Pancreas (tissue), 10 donors: ENCODE measurements around the gene ZNF37A. TPM values are rescaled to one million over a fixed set of nuclear protein-coding genes. Genes with fewer than 3 reads are reported as not detected.
A peak's percentile ranks its signal among the peaks of the same experiment; 100 is the strongest.
"Not testable (repeated sequence)": the region's sequence is repeated elsewhere in the genome, so short reads cannot be mapped to it uniquely, and the experiment has no call there.

Experiments used
- ATAC-seq, 4 donors: fragments of 200-7000 bp; cut with Tn5 transposase; one replicate each; pipeline versions ENCODE4 v1.8.0 to v1.9.1; 2020; ENCODE audit warnings: mild to moderate bottlenecking in 4 of 4, moderate library complexity in 4 of 4
- DNase-seq, 6 donors: peaks; one replicate each; pipeline ENCODE4 v3.0.0-alpha.2; 2020
- FAIRE-seq: peaks from 2 replicates; lab custom pipeline; 2012; peaks lifted over from hg19 to GRCh38; lab: Jason Lieb, UNC
- H3K27ac ChIP-seq, 4 donors: fragments of 200-600 bp; sonication (generic); 1 replicate in 3 of 4; 2 replicates in 1 of 4; pipeline versions ENCODE4 v1.5.0 to v1.8.0; 2020
- H3K27me3 ChIP-seq, 4 donors: fragments of 200-600 bp; one replicate each; pipeline ENCODE4 v1.8.0; 2021
- H3K36me3 ChIP-seq, 3 donors: fragments of 200-600 bp; sonication (generic) in 1 of 3; one replicate each; pipeline versions ENCODE4 v1.5.0 to v1.8.0; 2020 to 2021
- H3K4me1 ChIP-seq, 3 donors: fragments of 200-600 bp; one replicate each; pipeline ENCODE4 v1.8.0; 2021
- H3K4me3 ChIP-seq, 4 donors: fragments of 200-600 bp; sonication (generic) in 2 of 4; one replicate each; pipeline versions ENCODE4 v1.5.0 to v1.8.0; 2020 to 2021
- H3K9me3 ChIP-seq, 4 donors: fragments of 200-600 bp; one replicate each; pipeline ENCODE4 v1.8.0; 2021
- WGBS, 2 donors: extraction: QIAGEN DNeasy Blood & Tissue Kit; methylation state at CpG; one replicate each; pipeline ENCODE4 v1.1.7; 2013; 5-methylcytosine and 5-hydroxymethylcytosine counted together
- intact Hi-C, 3 donors: fragments of 100-400 bp; cut with DNase I; formaldehyde crosslinking; loops; one replicate each; pipeline versions ENCODE4 v1.11.1 to v1.14.2; 2022
- polyA plus RNA-seq, 2 donors: library from polyadenylated mRNA; stranded (reverse); fragments of 200-250 nt; gene quantifications; one replicate each; pipeline ENCODE4 v1.2.3, GENCODE V29; 2013
- total RNA-seq, 6 donors: library from RNA; stranded (reverse); fragmentation: NEBNext Ultra II Directional in 4 of 6; extraction: Animal tissue kit (Norgen Biotek cat#: 25700) in 4 of 6; gene quantifications; one replicate each; pipeline versions ENCODE4 v1.2.1 to v1.2.4, GENCODE V29; 2021 to 2023
- TF ChIP-seq, protein P1 (sequence below), 4 donors: fragments of 200-600 bp; sonication (generic) in 3 of 4; IDR thresholded peaks; one replicate each; pipeline versions ENCODE4 v1.5.0 to v1.8.0; 2021; ENCODE audit warnings: antibody characterized with exemption in 4 of 4
- donor health status: healthy with polysubstance abuse.
- donor health status: DM: no; HTN: no; CAD: no; lungs with moderate emphysema.
- donor health status: DM: no; HTN: no; CAD: no.
- donor health status: control.
- donor health status: control.
- donor health status: Bipolar disorder and iron deficiency.
- donor health status: DM: yes; HTN: yes; CAD: no.
- donor health status: DM: no; HTN: no; CAD: no.
- donor health status: DM: no; HTN: no; CAD: no.
- donor health status: DM: yes; HTN: yes; CAD: no.

The ZNF37A gene
- total RNA-seq (10 to 100 TPM; 10.2 to 16.7 (median 11.5) TPM), polyA plus RNA-seq (1 to 10 TPM; 7.7 to 9.3 TPM)

DNA sequence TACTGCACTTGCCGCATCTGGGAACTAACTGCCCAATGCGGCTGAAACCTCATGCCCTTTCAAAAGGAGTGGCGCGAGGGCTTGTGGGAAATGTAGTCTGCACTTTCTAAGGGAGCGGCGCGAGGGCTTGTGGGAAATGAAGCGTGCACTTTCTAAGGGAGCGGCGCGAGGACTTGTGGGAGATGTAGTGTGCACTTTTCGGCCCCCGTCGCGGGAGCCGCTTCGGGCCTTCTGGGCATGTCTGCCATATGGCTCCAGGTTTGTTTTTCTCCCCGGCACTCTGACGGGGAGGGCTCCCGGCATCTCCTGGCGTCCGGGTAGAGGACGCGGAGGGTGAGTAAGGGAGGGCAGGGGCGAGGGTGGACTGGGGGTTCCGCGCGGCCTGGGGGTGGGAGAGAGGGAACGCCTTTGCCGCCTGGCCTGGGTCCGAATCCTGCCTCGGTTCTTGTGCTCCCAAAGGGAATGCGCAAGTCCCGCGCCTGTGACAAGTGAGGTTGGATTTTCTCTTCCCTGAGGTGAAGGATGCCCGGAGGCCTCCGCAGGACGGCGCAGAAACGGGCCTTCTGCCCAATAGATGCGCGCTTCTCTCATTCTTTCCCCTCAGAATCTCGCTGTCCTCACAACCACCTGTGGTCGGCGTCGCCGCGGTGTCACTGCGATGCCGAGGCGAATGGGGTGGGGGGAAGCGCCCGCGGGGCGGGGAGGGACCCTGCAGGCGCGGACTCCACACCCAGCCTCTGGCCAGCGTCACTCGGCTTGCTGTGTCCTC, at the start of gene ZNF37A:
Gene ZNF37A (plus strand): TSS at position 180 of the 769 bp plus-strand sequence. CDS start 2,281 bp downstream, outside the sequence.
- Histone ChIP-seq H3K4me1 (peaks cover 0 to 3% (median 3%) of the 10 kb centered on the region in 3 donors), H3K27ac (peak within 1 kb of the TSS; percentile 78 to 90 (median 80)), H3K27me3 (no peaks in the 10 kb centered on the region), H3K4me3 (peak within 1 kb of the TSS; percentile 51 to 87 (median 80)), H3K9me3 (no peaks in the 10 kb centered on the region), H3K36me3 (peaks cover 0 to 16% (median 10%) of the 10 kb centered on the region in 3 donors)
- peak; percentile 88 to 95 (median 92) for DNase-seq
- WGBS, 2 donors, result 0 to 1% methylated on average over 56 to 59 of the region's 59 CpGs
- ATAC-seq, result peak; percentile 97 to 99 (median 98)
- peak; percentile 90 for FAIRE-seq
- TF ChIP-seq, protein P1, sequence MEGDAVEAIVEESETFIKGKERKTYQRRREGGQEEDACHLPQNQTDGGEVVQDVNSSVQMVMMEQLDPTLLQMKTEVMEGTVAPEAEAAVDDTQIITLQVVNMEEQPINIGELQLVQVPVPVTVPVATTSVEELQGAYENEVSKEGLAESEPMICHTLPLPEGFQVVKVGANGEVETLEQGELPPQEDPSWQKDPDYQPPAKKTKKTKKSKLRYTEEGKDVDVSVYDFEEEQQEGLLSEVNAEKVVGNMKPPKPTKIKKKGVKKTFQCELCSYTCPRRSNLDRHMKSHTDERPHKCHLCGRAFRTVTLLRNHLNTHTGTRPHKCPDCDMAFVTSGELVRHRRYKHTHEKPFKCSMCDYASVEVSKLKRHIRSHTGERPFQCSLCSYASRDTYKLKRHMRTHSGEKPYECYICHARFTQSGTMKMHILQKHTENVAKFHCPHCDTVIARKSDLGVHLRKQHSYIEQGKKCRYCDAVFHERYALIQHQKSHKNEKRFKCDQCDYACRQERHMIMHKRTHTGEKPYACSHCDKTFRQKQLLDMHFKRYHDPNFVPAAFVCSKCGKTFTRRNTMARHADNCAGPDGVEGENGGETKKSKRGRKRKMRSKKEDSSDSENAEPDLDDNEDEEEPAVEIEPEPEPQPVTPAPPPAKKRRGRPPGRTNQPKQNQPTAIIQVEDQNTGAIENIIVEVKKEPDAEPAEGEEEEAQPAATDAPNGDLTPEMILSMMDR (IDR thresholded peaks at IDR 0.05), result no peak
- intact Hi-C loops, result no loop called here

DNA sequence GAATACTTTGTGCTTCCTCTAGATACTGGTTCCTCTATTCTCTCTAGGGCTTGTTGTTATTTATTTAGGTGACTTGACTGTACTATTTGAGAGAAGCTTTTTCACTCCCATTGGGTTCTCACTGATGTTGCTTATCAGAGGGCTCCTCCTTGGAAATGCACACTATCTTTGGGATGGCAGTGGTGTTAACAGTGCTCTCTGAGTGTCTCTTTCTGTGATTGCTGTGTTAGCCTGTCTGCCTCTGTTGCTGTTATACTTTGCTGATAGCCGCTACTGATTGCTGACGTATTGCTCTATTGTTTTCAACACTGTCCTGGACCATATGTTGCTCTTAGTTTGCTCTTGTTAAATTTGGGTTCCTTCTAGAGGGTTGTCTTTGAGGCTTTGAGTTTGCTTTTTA, 49.0 kb upstream of the ZNF37A start:
- intact Hi-C loops, result no loop called here
- 50 to 98% methylated on average over 2 of the region's 2 CpGs for WGBS, 2 donors
- H3K36me3 ChIP-seq, result peaks cover 0 to 27% (median 0%) of the 10 kb centered on the region in 3 donors
- ATAC-seq, result no peak
- no peaks in the 10 kb centered on the region for H3K4me1 ChIP-seq
- H3K9me3 ChIP-seq, result no peaks in the 10 kb centered on the region
- DNase-seq, result no peak
- H3K4me3 ChIP-seq, result no peak overlapping the region
- H3K27ac ChIP-seq, result no peak overlapping the region
- FAIRE-seq, result no peak
- TF ChIP-seq, protein P1 (IDR thresholded peaks at IDR 0.05), result no peak
- H3K27me3 ChIP-seq, result no peaks in the 10 kb centered on the region

DNA sequence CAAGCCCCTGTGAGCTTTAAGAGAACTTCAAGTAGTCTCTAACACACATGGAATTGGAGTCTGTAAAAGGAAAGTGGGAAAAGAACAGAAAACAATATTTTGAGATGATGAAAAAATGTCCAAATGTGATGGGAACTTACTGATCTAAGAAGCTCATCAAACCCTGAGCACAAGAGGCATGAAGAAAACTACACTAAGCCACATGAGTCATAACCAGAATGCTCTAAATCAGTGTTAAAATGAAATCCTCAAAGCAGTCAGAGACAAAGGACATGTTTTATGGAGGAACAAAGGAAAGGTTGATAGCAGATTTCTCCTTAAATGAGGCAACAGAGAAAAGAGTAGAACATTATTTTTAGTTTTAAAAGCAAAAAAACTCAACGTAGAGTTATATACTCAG, 46.5 kb upstream of the ZNF37A start:
- no peak overlapping the region for H3K4me3 ChIP-seq
- H3K27ac ChIP-seq, result no peak overlapping the region
- ATAC-seq (no peak), DNase-seq (no peak), FAIRE-seq (no peak)
- H3K36me3 ChIP-seq, result peaks cover 0 to 28% (median 0%) of the 10 kb centered on the region in 3 donors
- no peaks in the 10 kb centered on the region for H3K9me3 ChIP-seq
- 96 to 97% methylated on average over 1 of the region's 1 CpG for WGBS, 2 donors
- intact Hi-C loops, result no loop called here
- H3K27me3 ChIP-seq, result no peaks in the 10 kb centered on the region
- H3K4me1 ChIP-seq, result no peaks in the 10 kb centered on the region
- TF ChIP-seq, protein P1 (IDR thresholded peaks at IDR 0.05), result no peak

DNA sequence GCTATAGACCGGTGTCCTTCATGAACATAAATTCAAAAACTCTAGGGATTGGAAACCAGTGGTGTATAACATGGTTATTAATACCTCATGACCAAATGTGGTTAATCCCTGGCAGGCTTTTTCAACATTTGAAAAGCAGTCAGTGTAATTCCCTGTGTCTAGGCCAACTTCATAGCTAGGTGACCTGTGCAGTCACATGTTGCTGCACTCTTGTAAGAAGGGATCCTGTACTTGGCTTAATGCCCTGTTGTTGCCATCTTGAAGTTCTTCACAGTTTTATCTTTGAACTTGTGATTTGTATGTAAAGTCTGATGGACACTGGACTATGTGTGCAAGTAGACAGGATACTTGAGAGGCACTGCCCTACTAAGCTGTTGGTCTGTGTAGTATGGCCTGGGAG, 43.9 kb upstream of the ZNF37A start:
- H3K27ac ChIP-seq, result no peak overlapping the region
- no peak for FAIRE-seq
- no peak overlapping the region for H3K4me3 ChIP-seq
- WGBS, 2 donors, result 93 to 98% methylated on average over 1 of the region's 1 CpG
- intact Hi-C loops, result no loop called here
- TF ChIP-seq, protein P1 (IDR thresholded peaks at IDR 0.05), result no peak
- no peak for DNase-seq
- no peaks in the 10 kb centered on the region for H3K4me1 ChIP-seq
- ATAC-seq, result no peak
- peaks cover 0 to 4% (median 0%) of the 10 kb centered on the region in 4 donors for H3K9me3 ChIP-seq
- H3K27me3 ChIP-seq, result no peaks in the 10 kb centered on the region
- H3K36me3 ChIP-seq, result peaks cover 5 to 32% (median 10%) of the 10 kb centered on the region in 3 donors

DNA sequence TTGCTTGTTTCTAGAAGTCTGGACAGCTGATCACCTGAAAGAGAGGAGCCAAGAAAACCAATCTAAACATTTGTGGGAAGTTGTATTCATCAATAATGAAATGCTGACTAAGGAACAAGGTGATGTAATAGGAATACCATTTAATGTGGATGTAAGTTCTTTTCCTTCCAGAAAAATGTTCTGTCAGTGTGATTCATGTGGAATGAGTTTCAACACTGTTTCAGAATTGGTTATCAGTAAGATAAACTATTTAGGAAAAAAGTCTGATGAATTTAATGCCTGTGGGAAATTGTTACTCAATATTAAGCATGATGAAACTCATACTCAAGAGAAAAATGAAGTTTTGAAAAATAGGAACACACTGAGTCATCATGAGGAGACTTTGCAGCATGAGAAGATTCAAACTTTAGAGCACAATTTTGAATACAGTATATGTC, 39.8 kb upstream of the ZNF37A start:
- Histone ChIP-seq H3K36me3 (peaks cover 5 to 51% (median 14%) of the 10 kb centered on the region in 3 donors), H3K27me3 (no peaks in the 10 kb centered on the region), H3K27ac (no peak overlapping the region), H3K4me1 (no peaks in the 10 kb centered on the region), H3K9me3 (peaks cover 0 to 11% (median 4%) of the 10 kb centered on the region in 4 donors), H3K4me3 (no peak overlapping the region)
- DNase-seq (no peak), FAIRE-seq (no peak), ATAC-seq (peak in 2 of 4 donors; percentile 21 to 38)
- TF ChIP-seq, protein P1 (IDR thresholded peaks at IDR 0.05), result no peak
- intact Hi-C loops, result no loop called here

DNA sequence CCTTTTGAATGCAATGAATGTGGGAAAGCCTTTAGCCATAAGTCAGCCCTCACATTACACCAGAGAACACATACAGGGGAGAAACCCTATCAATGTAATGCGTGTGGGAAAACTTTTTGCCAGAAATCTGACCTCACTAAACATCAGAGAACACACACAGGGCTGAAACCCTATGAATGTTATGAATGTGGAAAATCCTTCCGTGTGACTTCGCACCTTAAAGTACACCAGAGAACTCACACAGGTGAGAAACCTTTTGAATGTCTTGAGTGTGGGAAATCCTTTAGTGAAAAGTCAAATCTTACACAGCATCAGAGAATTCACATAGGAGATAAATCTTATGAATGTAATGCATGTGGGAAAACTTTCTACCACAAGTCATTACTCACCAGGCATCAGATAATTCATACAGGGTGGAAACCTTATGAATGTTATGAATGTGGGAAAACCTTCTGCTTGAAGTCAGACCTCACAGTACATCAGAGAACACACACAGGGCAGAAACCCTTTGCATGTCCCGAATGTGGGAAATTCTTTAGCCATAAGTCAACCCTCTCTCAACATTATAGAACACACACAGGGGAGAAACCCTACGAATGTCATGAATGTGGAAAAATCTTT, 38.8 kb upstream of the ZNF37A start:
- peaks cover 0 to 11% (median 4%) of the 10 kb centered on the region in 4 donors for H3K9me3 ChIP-seq

DNA sequence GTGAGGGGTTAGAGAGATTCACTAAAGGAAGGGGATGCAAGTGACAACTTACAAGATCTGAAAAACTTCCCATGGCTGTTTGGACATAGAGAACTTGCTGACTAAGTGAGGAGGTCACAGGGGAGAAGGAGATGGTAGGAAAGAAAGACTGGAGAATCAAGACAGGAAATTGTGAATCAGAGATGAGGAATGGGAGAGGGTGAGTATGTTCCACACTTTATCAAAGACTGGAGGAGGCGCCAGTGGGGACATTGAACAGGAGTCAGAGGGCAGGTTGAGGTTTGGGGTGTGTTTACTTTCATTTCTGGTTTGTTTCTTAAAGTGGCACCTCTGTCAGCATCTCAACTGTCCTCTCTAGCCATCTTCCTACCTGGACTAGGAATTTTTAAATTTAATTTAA, 24.5 kb upstream of the ZNF37A start:
- ATAC-seq, H3K36me3 ChIP-seq, DNase-seq, H3K27me3 ChIP-seq, H3K27ac ChIP-seq, intact Hi-C loops, H3K4me3 ChIP-seq, H3K9me3 ChIP-seq, H3K4me1 ChIP-seq, FAIRE-seq: not testable (repeated sequence)
- 63 to 72% methylated on average over 1 of the region's 1 CpG for WGBS, 2 donors

More for the DNA sequence above, 38.8 kb upstream of the ZNF37A start:
- H3K27ac ChIP-seq, DNase-seq, intact Hi-C loops, ATAC-seq, H3K4me1 ChIP-seq, FAIRE-seq, H3K4me3 ChIP-seq, H3K27me3 ChIP-seq: not testable (repeated sequence)
- H3K36me3 ChIP-seq, result peaks cover 5 to 52% (median 14%) of the 10 kb centered on the region in 3 donors
- 97% methylated on average over 5 of the region's 5 CpGs for WGBS, 2 donors
